ENCODE measurements around the gene FNTB.

FNTB gene

DNA sequence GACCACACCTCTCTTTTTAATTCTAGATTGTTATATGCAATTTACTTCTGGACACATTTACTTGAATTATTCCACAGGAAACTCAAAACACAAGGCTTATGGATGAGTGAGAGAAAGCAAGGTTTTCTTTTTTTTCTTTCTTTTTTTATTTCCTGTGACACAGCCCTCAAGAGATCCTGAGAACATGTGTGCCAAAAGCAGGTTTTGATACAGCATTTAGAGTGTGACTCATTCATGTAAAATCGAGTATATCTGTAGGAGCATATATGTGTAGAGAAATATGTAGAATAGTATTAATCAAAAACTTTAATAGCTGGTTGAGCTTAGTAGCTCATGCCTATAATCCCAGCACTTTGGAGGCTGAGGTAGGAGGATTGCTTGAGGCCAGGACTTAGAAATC lies 120.0 kb downstream of the FNTB start:
- no peaks in the 10 kb centered on the region for H3K9me3 ChIP-seq
- H3K36me3 ChIP-seq = no peaks in the 10 kb centered on the region
- no peak overlapping the region for H3K27ac ChIP-seq
- TF ChIP-seq, protein P1, sequence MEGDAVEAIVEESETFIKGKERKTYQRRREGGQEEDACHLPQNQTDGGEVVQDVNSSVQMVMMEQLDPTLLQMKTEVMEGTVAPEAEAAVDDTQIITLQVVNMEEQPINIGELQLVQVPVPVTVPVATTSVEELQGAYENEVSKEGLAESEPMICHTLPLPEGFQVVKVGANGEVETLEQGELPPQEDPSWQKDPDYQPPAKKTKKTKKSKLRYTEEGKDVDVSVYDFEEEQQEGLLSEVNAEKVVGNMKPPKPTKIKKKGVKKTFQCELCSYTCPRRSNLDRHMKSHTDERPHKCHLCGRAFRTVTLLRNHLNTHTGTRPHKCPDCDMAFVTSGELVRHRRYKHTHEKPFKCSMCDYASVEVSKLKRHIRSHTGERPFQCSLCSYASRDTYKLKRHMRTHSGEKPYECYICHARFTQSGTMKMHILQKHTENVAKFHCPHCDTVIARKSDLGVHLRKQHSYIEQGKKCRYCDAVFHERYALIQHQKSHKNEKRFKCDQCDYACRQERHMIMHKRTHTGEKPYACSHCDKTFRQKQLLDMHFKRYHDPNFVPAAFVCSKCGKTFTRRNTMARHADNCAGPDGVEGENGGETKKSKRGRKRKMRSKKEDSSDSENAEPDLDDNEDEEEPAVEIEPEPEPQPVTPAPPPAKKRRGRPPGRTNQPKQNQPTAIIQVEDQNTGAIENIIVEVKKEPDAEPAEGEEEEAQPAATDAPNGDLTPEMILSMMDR (IDR thresholded peaks at IDR 0.05) = no peak
- H3K4me1 ChIP-seq (ENCODE audit: control insufficient read depth in 1 of 2, insufficient read depth in 1 of 2, low read depth in 1 of 2, low read length in 1 of 2) = peaks cover 8% of the 10 kb centered on the region in 2 experiments
- no peak overlapping the region for H3K4me3 ChIP-seq (ENCODE audit: low read depth in 1 of 2, low read length in 1 of 2)
- H3K27me3 ChIP-seq = no peaks in the 10 kb centered on the region

DNA sequence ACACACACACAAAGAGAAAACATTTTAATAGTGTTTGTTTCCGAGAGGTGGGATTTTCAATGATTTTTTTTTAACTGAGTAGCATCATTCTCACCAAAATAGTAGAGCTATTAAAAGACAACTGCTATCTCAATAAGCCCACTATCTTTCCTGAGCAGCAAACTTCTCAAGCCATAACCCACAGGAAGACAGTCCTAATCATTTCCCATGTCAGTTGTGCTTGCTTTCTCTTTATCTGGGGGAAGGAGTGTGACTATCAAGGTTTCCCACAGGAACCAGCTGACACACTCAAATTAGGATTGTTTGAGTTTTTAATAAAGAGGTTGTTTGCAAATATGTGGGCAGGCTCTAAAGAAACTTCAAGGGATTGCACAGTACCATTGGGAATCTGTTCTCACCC lies 120.5 kb downstream of the FNTB start:
- Histone ChIP-seq H3K36me3 (no peaks in the 10 kb centered on the region), H3K4me3 (ENCODE audit: low read depth in 1 of 2, low read length in 1 of 2) (no peak overlapping the region), H3K9me3 (no peaks in the 10 kb centered on the region), H3K27me3 (no peaks in the 10 kb centered on the region), H3K27ac (no peak overlapping the region), H3K4me1 (ENCODE audit: control insufficient read depth in 1 of 2, insufficient read depth in 1 of 2, low read depth in 1 of 2, low read length in 1 of 2) (peaks cover 8% of the 10 kb centered on the region in 2 experiments)
- TF ChIP-seq, protein P1 (IDR thresholded peaks at IDR 0.05) = no peak

DNA sequence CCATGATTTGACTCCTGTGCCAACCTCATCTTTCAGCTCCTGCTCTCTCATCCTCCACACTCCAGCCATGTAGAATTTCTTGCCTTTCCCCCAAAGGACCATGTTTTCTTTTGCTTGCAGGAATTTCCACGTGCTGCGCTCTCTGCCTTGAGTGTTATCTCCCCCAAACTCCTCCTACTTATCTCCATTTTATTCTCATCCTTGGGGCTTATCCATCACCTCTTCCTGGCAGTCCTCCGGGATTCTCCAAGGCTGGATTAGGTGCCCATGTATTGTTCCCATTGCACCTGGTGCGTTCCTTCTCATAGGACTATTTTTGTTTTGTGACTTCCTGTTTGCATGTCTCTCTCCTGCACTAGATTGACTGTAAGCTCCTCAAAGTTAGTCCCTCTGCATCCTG lies 122.7 kb downstream of the FNTB start:
- no peak overlapping the region for H3K27ac ChIP-seq
- no peaks in the 10 kb centered on the region for H3K4me1 ChIP-seq (ENCODE audit: control insufficient read depth in 1 of 2, insufficient read depth in 1 of 2, low read depth in 1 of 2, low read length in 1 of 2)
- H3K27me3 ChIP-seq = no peaks in the 10 kb centered on the region
- H3K4me3 ChIP-seq (ENCODE audit: low read depth in 1 of 2, low read length in 1 of 2) = no peak overlapping the region
- H3K9me3 ChIP-seq = no peaks in the 10 kb centered on the region
- H3K36me3 ChIP-seq = no peaks in the 10 kb centered on the region
- TF ChIP-seq, protein P1 (IDR thresholded peaks at IDR 0.05) = no peak

- Histone ChIP-seq H3K27ac (no peak overlapping the region), H3K4me1 (ENCODE audit: control insufficient read depth in 1 of 2, insufficient read depth in 1 of 2, low read depth in 1 of 2, low read length in 1 of 2) (no peaks in the 10 kb centered on the region), H3K4me3 (ENCODE audit: low read depth in 1 of 2, low read length in 1 of 2) (no peak overlapping the region), H3K36me3 (no peaks in the 10 kb centered on the region), H3K27me3 (no peaks in the 10 kb centered on the region), H3K9me3 (no peaks in the 10 kb centered on the region)
- TF ChIP-seq, protein P1 (IDR thresholded peaks at IDR 0.05) = no peak
These were observed 123.8 kb downstream of the FNTB start for GRCh38 chr14:65110525-65110924.
